Kasumi-1 (cell line): Measurements from ENCODE around the gene CATSPER1.

Experiments used
- DNase-seq, 2 experiments: peaks; one replicate each; lab custom pipeline; 2025; lab: John Stamatoyannopoulos, UW

Gene CATSPER1

GRCh38 chr11:66026017-66026529 is at the start of gene CATSPER1:
TSS of gene CATSPER1 (minus strand) at chr11:66026479. CDS start at chr11:66026379, 100 bp downstream.
- DNase-seq = no peak

GRCh38 chr11:66075273-66075672 is 49.0 kb upstream of the CATSPER1 start:
- no peak for DNase-seq

- no peak for DNase-seq
Observed at GRCh38 chr11:66073669-66074068, 47.4 kb upstream of the CATSPER1 start.

- no peak for DNase-seq
Observed at GRCh38 chr11:66072518-66072917, 46.2 kb upstream of the CATSPER1 start.

- DNase-seq = no peak
Observed at GRCh38 chr11:66072081-66072480, 45.8 kb upstream of the CATSPER1 start.

GRCh38 chr11:66071381-66071801 is 45.1 kb upstream of the CATSPER1 start:
- DNase-seq = no peak

- peak in 1 of 2 experiments; percentile 24 for DNase-seq
Observed at GRCh38 chr11:66070604-66071380, 44.5 kb upstream of the CATSPER1 start.

- peak; percentile 33 to 38 for DNase-seq
Observed at GRCh38 chr11:66069715-66070603, 43.7 kb upstream of the CATSPER1 start, which contains the start of gene PACS1. TSS of gene PACS1 (plus strand) at chr11:66070272. CDS start at chr11:66070487, 215 bp downstream.

GRCh38 chr11:66068923-66069714 is 42.8 kb upstream of the CATSPER1 start:
- DNase-seq = peak; percentile 32 to 60

- peak; percentile 74 to 79 for DNase-seq
Observed at GRCh38 chr11:66068154-66068821, 42.0 kb upstream of the CATSPER1 start.

- no peak for DNase-seq
Observed at GRCh38 chr11:66067640-66068039, 41.4 kb upstream of the CATSPER1 start.

- no peak for DNase-seq
Observed at GRCh38 chr11:66066751-66067150, 40.5 kb upstream of the CATSPER1 start.

GRCh38 chr11:66064571-66064970 is 38.3 kb upstream of the CATSPER1 start:
- DNase-seq = no peak

- no peak for DNase-seq
Observed at GRCh38 chr11:66063900-66064299, 37.6 kb upstream of the CATSPER1 start.

GRCh38 chr11:66062408-66062807 is 36.1 kb upstream of the CATSPER1 start:
- DNase-seq = no peak

GRCh38 chr11:66061268-66061667 is 35.0 kb upstream of the CATSPER1 start:
- no peak for DNase-seq

- DNase-seq = no peak
Observed at GRCh38 chr11:66059966-66060680, 33.8 kb upstream of the CATSPER1 start.

- no peak for DNase-seq
Observed at GRCh38 chr11:66056501-66056900, 30.2 kb upstream of the CATSPER1 start.

GRCh38 chr11:66055021-66055420 is 28.7 kb upstream of the CATSPER1 start:
- DNase-seq = no peak

- no peak for DNase-seq
Observed at GRCh38 chr11:66052664-66052982, 26.3 kb upstream of the CATSPER1 start.
